GM12864 (cell line): Measurements from ENCODE around the gene MEIKIN.

Source experiments
- DNase-seq: peaks from one replicate; pipeline ENCODE4 v3.0.0-alpha.2; 2011; ENCODE audit warnings: low read depth
- H3K4me3 ChIP-seq: 2 replicates; pipeline ENCODE4 v1.5.1; 2011; ENCODE audit warnings: mild to moderate bottlenecking, low read depth, low read length, control low read depth
- TF ChIP-seq, protein P1 (sequence below): IDR thresholded peaks from 2 replicates; pipeline ENCODE4 v1.5.1; 2011; ENCODE audit warnings: low read depth, mild to moderate bottlenecking, moderate library complexity, low read length, control low read depth, inconsistent platforms; ENCODE audit errors: missing control alignments

The MEIKIN gene

GRCh38 chr5:131959136-131959535 lies 13.7 kb upstream of the MEIKIN start:
- no peak for DNase-seq
- TF ChIP-seq, protein P1, sequence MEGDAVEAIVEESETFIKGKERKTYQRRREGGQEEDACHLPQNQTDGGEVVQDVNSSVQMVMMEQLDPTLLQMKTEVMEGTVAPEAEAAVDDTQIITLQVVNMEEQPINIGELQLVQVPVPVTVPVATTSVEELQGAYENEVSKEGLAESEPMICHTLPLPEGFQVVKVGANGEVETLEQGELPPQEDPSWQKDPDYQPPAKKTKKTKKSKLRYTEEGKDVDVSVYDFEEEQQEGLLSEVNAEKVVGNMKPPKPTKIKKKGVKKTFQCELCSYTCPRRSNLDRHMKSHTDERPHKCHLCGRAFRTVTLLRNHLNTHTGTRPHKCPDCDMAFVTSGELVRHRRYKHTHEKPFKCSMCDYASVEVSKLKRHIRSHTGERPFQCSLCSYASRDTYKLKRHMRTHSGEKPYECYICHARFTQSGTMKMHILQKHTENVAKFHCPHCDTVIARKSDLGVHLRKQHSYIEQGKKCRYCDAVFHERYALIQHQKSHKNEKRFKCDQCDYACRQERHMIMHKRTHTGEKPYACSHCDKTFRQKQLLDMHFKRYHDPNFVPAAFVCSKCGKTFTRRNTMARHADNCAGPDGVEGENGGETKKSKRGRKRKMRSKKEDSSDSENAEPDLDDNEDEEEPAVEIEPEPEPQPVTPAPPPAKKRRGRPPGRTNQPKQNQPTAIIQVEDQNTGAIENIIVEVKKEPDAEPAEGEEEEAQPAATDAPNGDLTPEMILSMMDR = no peak

DNA sequence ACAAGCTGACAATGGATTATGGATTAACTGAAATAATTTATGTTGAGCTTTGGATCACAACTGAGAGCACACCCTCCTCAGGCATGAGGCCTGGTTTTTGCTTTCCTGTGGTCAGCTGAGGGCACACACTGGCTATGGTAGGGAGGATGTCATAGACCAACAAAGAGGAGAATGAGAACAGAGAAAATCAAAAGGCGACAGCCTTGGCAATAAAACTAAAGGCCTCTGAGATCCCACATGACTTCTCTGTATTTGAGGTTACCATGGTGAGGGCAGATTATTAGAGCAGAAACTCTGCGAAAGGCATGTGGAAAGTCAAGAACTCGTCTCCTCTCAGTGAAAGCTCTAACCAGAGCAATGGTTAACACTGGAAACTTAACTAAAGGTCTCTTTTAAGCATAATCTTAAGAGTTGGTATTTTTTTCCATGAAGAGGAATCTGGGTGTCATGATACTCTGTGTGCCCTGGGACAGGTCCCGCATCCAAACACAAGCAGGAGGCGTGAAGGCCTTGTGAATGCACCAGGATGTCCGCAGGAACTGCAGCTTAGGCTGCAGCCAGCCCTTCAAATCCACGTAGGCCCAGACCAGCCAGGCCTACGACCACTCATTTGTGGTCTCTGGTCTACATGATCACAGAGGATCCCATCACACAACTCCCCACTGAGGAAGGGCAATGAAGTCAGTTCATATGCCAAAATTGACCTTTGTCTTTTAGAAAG lies 12.4 kb upstream of the MEIKIN start:
- DNase-seq = no peak
- no peak overlapping the region for H3K4me3 ChIP-seq
- TF ChIP-seq, protein P1 = no peak

More at GRCh38 chr5:131959136-131959535, 13.7 kb upstream of the MEIKIN start:
- H3K4me3 ChIP-seq = no peak overlapping the region

- TF ChIP-seq, protein P1 = no peak
- H3K4me3 ChIP-seq = no peak overlapping the region
- DNase-seq = no peak
Measured at GRCh38 chr5:131953969-131954368, 8.5 kb upstream of the MEIKIN start.

DNA sequence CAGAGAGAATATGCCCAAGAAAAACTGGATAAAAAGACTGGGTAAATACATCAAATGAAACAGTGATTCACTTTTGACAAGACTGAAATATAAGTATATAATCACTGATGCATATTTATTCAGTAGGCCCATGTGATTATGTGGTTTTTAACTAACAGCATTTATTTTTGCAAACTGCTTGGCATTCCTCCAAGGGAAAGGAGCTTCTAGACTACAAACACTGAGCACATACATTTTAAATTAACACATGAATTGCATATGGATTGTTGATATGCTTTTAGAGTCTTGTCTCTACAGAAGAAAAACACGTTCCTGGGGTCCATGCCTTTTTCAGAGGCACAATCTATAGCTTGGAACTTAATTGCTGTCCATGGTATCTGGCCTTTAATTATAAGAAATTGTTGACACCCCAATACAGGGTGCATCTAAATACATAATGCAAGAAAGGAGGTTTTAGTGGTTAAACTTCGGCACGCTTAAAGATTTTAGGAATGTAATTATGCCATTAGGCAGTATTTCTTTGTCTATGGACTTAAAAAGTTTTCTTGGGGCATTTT lies 6.9 kb upstream of the MEIKIN start:
- H3K4me3 ChIP-seq = no peak overlapping the region
- TF ChIP-seq, protein P1 = no peak
- DNase-seq = no peak

- DNase-seq = no peak
Measured at GRCh38 chr5:131950706-131951105, 5.2 kb upstream of the MEIKIN start.

DNA sequence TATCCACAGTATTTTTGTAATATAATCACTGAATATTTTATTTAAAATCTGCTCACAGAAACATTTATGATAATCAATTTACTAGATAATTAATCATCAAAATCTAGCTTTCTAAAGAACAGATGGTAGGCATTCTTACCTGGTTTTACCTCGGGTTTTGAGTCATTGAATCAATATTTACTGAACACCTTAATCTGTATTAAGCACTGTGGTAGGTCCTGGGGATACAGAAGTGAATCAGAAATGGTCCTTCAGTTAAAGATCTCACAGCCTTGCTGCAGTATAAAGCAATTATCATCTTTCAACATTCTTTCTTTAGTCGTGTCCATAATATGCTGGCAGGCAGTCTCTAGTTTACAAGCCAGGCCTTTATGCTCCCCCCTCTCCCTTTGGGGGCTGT lies 2.0 kb upstream of the MEIKIN start:
- no peak overlapping the region for H3K4me3 ChIP-seq
- DNase-seq = no peak
- TF ChIP-seq, protein P1 = no peak

More at GRCh38 chr5:131950706-131951105, 5.2 kb upstream of the MEIKIN start:
- TF ChIP-seq, protein P1 = no peak
- H3K4me3 ChIP-seq = no peak overlapping the region
